Neural cell (in vitro differentiated cells): Measurements from ENCODE around the gene PLCB4.

Experiments
- EP300 ChIP-seq: fragments of 450-650 bp; conservative IDR thresholded peaks from 2 replicates; pipeline ENCODE4 v1.6.1; 2014; ENCODE audit warnings: antibody characterized with exemption, mild to moderate bottlenecking, moderate library complexity; ENCODE audit not compliant: poor library complexity, severe bottlenecking
- EZH2 ChIP-seq: fragments of 200-600, 300-800 bp; shearing (Covaris generic), sonication (generic); IDR thresholded peaks from 2 replicates; pipeline ENCODE4 v1.6.1; 2014; ENCODE audit warnings: antibody characterized with exemption, low read length, borderline replicate concordance, mild to moderate bottlenecking; ENCODE audit not compliant: insufficient read depth, poor library complexity, severe bottlenecking
- TF ChIP-seq, protein P1 (sequence below): fragments of 450-650 bp; IDR thresholded peaks from 2 replicates; pipeline ENCODE4 v1.5.1; 2014; ENCODE audit warnings: antibody characterized with exemption, mild to moderate bottlenecking, moderate library complexity; ENCODE audit not compliant: poor library complexity, severe bottlenecking

DNA sequence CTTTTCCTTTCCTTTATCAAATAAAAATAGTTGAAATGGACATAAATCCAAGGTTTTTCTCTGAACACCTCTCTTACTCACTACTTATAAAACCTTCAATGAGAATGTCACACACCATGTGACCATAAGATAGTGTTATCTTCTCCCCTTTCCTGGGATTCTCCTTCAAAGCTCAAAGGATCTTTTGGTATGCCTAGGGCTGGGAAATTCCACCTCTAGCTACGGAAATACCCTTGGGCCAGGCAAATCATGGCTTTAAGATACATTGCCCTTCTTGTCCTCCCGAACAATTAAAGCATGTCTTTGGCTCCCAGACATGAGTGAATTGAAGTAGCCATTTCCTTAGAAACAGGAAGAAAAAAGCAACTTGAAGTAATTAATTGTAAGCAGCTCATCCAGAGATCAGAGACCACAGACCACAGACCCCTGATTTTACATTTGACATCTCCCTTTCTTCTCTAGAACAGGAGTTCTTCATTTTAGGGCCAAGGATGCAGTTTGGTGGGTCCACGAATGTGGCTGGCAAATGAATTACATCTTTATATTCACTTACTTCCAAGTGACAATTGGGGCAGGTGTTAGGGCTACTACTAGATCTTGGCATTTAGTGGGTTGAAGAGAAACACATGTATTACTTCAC is 4.1 kb downstream of the PLCB4 start:
- no peak for TF ChIP-seq EZH2
- no peak for TF ChIP-seq EP300
- TF ChIP-seq, protein P1, sequence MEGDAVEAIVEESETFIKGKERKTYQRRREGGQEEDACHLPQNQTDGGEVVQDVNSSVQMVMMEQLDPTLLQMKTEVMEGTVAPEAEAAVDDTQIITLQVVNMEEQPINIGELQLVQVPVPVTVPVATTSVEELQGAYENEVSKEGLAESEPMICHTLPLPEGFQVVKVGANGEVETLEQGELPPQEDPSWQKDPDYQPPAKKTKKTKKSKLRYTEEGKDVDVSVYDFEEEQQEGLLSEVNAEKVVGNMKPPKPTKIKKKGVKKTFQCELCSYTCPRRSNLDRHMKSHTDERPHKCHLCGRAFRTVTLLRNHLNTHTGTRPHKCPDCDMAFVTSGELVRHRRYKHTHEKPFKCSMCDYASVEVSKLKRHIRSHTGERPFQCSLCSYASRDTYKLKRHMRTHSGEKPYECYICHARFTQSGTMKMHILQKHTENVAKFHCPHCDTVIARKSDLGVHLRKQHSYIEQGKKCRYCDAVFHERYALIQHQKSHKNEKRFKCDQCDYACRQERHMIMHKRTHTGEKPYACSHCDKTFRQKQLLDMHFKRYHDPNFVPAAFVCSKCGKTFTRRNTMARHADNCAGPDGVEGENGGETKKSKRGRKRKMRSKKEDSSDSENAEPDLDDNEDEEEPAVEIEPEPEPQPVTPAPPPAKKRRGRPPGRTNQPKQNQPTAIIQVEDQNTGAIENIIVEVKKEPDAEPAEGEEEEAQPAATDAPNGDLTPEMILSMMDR: no peak
